ENCODE measurements around the gene OBP2B. TPM values are rescaled to one million over a fixed set of nuclear protein-coding genes. Genes with fewer than 3 reads are reported as not detected.
"Not testable (repeated sequence)": the region's sequence is repeated elsewhere in the genome, so short reads cannot be mapped to it uniquely, and the experiment has no call there.

OBP2B gene
- total and polyA plus RNA-seq, 9 of the 15 experiments (the other 6 are each of a cell fraction or from before 2014, with no cell fraction given), result not detected

DNA sequence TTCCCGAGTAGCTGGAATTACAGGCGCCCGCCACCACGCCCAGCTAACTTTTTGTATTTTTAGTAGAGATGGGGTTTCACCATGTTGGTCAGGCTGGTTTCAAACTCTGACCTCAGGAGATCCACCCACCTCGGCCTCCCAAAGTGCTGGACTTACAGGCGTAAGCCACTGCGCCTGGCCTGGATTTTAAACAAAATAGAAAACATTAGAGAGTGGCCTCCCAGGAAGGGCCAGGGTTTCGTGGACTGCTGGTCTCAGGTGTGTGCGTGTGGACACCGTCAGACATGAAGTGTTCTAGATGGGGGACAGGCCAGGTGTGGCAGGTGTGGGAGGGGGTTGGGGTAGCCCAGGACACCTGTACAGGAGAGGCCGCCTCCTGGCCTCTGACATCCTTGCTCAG is 38.3 kb downstream of the OBP2B start:
- Histone ChIP-seq H3K4me2 (ENCODE audit: insufficient read depth, low read length) (no peak overlapping the region), H3K4me3 (no peak overlapping the region), H3K9me3 (replicated peaks; ENCODE audit: control insufficient read depth, insufficient read depth, low read depth, low read length) (no peaks in the 10 kb centered on the region), H3K4me1 (replicated peaks in 1 of 2; ENCODE audit: control insufficient read depth in 2 of 2, insufficient read depth in 2 of 2, low read length in 2 of 2) (peaks cover 0 to 14% of the 10 kb centered on the region in 2 experiments; a peak in 2 of 5 replicates), H3K9me1 (ENCODE audit: control insufficient read depth, insufficient read depth, low read length) (no peaks in the 10 kb centered on the region), H3K79me2 (ENCODE audit: control insufficient read depth, insufficient read depth, low read length) (no peaks in the 10 kb centered on the region), H3K27me3 (ENCODE audit: control insufficient read depth in 2 of 2, insufficient read depth in 2 of 2, low read length in 2 of 2) (peaks cover 3 to 22% of the 10 kb centered on the region in 2 experiments; a peak in 2 of 5 replicates), H4K20me1 (replicated peaks; ENCODE audit: control insufficient read depth, insufficient read depth, low read length) (no peaks in the 10 kb centered on the region), H3K9ac (ENCODE audit: insufficient read depth in 1 of 2, low read depth in 2 of 2, low read length in 2 of 2) (no peak overlapping the region), H3K27ac (ENCODE audit: extremely low read depth, low read depth, low read length) (no peak overlapping the region), H3K36me3 (ENCODE audit: control insufficient read depth, insufficient read depth, low read length) (no peaks in the 10 kb centered on the region), H2AFZ (ENCODE audit: low read depth, low read length) (no peak overlapping the region)
- 51% methylated on average over 8 of the region's 11 CpGs for WGBS (ENCODE audit: insufficient coverage, low coverage, missing lambda C conversion rate)
- ATAC-seq (no peak), FAIRE-seq (no peak), DNase-seq (ENCODE audit: extremely low read depth in 1 of 4, low spot score in 3 of 4) (no peak)
- BruUV-seq (replicated peaks), result no TSS peak
- TF ChIP-seq YBX1 (IDR thresholded peaks at IDR 0.05), result no peak
- TF ChIP-seq, protein P1, sequence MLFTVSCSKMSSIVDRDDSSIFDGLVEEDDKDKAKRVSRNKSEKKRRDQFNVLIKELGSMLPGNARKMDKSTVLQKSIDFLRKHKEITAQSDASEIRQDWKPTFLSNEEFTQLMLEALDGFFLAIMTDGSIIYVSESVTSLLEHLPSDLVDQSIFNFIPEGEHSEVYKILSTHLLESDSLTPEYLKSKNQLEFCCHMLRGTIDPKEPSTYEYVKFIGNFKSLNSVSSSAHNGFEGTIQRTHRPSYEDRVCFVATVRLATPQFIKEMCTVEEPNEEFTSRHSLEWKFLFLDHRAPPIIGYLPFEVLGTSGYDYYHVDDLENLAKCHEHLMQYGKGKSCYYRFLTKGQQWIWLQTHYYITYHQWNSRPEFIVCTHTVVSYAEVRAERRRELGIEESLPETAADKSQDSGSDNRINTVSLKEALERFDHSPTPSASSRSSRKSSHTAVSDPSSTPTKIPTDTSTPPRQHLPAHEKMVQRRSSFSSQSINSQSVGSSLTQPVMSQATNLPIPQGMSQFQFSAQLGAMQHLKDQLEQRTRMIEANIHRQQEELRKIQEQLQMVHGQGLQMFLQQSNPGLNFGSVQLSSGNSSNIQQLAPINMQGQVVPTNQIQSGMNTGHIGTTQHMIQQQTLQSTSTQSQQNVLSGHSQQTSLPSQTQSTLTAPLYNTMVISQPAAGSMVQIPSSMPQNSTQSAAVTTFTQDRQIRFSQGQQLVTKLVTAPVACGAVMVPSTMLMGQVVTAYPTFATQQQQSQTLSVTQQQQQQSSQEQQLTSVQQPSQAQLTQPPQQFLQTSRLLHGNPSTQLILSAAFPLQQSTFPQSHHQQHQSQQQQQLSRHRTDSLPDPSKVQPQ (CRISPR knock-in tag; IDR thresholded peaks at IDR 0.05; ENCODE audit: borderline replicate concordance), result no peak
- TF ChIP-seq ATF2 (CRISPR knock-in tag; IDR thresholded peaks at IDR 0.05), result no peak
- no peak for TF ChIP-seq STAT5B (CRISPR knock-in tag; IDR thresholded peaks at IDR 0.05)
- POLR2A ChIA-PET, result interaction anchor here (0.9 to 1.1 kb wide), 2 partner anchors 10 to 184 kb away, joined by 3 to 5 read pairs; no protein-coding TSS in a partner anchor
- in situ Hi-C loops (cut with MboI), result no loop called here
- intact Hi-C loops (cut with micrococcal nuclease), result no loop called here
- CTCF ChIA-PET (ENCODE audit: low intra/inter-chr PET ratio), result no interaction called here

DNA sequence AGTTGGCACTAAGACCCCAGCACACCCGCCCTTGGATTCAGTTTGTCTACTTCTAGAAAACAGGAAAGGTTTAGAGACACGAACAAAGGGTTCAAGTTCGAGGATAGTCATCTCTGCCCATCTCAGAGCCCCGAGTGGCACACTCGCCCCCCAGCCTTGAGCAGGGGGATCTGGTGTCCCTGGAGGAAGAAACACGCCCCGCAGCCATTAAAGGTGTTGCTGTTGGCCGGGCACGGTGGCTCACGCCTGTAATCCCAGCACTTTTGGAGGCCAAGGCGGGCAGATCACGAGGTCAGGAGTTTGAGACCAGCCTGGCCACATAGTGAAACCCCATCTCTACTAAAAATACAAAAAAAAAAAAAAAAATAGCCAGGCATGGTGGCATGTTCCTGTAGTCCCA is 39.4 kb downstream of the OBP2B start:
- ATAC-seq; intact Hi-C loops (cut with micrococcal nuclease); H3K9me1 ChIP-seq (ENCODE audit: control insufficient read depth, insufficient read depth, low read length); H3K4me2 ChIP-seq (ENCODE audit: insufficient read depth, low read length); H3K79me2 ChIP-seq (ENCODE audit: control insufficient read depth, insufficient read depth, low read length); H3K9ac ChIP-seq (ENCODE audit: insufficient read depth in 1 of 2, low read depth in 2 of 2, low read length in 2 of 2); BruUV-seq (replicated peaks); H3K9me3 ChIP-seq (replicated peaks; ENCODE audit: control insufficient read depth, insufficient read depth, low read depth, low read length); CTCF ChIA-PET (ENCODE audit: low intra/inter-chr PET ratio); H3K27ac ChIP-seq (ENCODE audit: extremely low read depth, low read depth, low read length); H2AFZ ChIP-seq (ENCODE audit: low read depth, low read length); DNase-seq (ENCODE audit: extremely low read depth in 1 of 4, low spot score in 3 of 4); H4K20me1 ChIP-seq (replicated peaks; ENCODE audit: control insufficient read depth, insufficient read depth, low read length); FAIRE-seq; H3K4me3 ChIP-seq; in situ Hi-C loops (cut with MboI); H3K36me3 ChIP-seq (ENCODE audit: control insufficient read depth, insufficient read depth, low read length): not testable (repeated sequence)
- H3K27me3 ChIP-seq (ENCODE audit: control insufficient read depth in 2 of 2, insufficient read depth in 2 of 2, low read length in 2 of 2), result peaks cover 0 to 16% of the 10 kb centered on the region in 2 experiments; a peak in 2 of 5 replicates
- peaks cover 0 to 18% of the 10 kb centered on the region in 2 experiments; a peak in 3 of 5 replicates for H3K4me1 ChIP-seq (replicated peaks in 1 of 2; ENCODE audit: control insufficient read depth in 2 of 2, insufficient read depth in 2 of 2, low read length in 2 of 2)
- 22% methylated on average over 1 of the region's 12 CpGs for WGBS (ENCODE audit: insufficient coverage, low coverage, missing lambda C conversion rate)
- POLR2A ChIA-PET, result interaction anchor here (0.5 kb wide), 2 partner anchors 127 to 1409 kb away, joined by 3 read pairs; no protein-coding TSS in a partner anchor

Data from K562 (cell line).